ENCODE data around the gene RPS19BP1. TPM values are rescaled to one million over a fixed set of nuclear protein-coding genes. Genes with fewer than 3 reads are reported as not detected.

RPS19BP1 gene
- total RNA-seq, 1 experiment from 2014 or later: 85.8 TPM

GRCh38 chr22:39487826-39488520 is 44.6 kb downstream of the RPS19BP1 start:
- CTCF ChIA-PET: interaction anchor here (1.0 to 1.7 kb wide), 2 partner anchors 8 to 41 kb away, joined by 4 read pairs; no protein-coding TSS in a partner anchor
- H3K4me3 ChIP-seq (ENCODE audit: low read depth, low read length): no peak overlapping the region
- Mint-ChIP-seq H3K4me3 (ENCODE audit: unreplicated experiment) (no peak overlapping the region), H3K27me3 (ENCODE audit: insufficient read depth, unreplicated experiment) (no peaks in the 10 kb centered on the region), H3K9me3 (ENCODE audit: unreplicated experiment) (no peaks in the 10 kb centered on the region), H3K27ac (ENCODE audit: unreplicated experiment) (no peak overlapping the region), H3K36me3 (ENCODE audit: insufficient read depth, unreplicated experiment) (peaks cover 11% of the 10 kb centered on the region), H3K4me1 (ENCODE audit: low read depth, unreplicated experiment) (peaks cover 4% of the 10 kb centered on the region)
- TF ChIP-seq CTCF (IDR thresholded peaks at IDR 0.05; ENCODE audit: insufficient read depth in 1 of 2, low read depth in 1 of 2, low read length in 1 of 2, severe bottlenecking in 1 of 2, unreplicated experiment in 1 of 2): no peak
- DNase-seq: no peak
- no peaks in the 10 kb centered on the region for H3K9me3 ChIP-seq
- POLR2A ChIA-PET: no interaction called here
- BruUV-seq (replicated peaks): no TSS peak
- H3K4me1 ChIP-seq: peaks cover 10% of the 10 kb centered on the region
- intact Hi-C loops (cut with micrococcal nuclease; ENCODE audit: unreplicated experiment): no loop called here
- H3K36me3 ChIP-seq (ENCODE audit: control insufficient read depth, insufficient read depth, low read length): no peaks in the 10 kb centered on the region
- H3K27me3 ChIP-seq (replicated peaks; ENCODE audit: control insufficient read depth, insufficient read depth, low read length): no peaks in the 10 kb centered on the region

- Mint-ChIP-seq H3K9me3 (ENCODE audit: unreplicated experiment) (no peaks in the 10 kb centered on the region), H3K27ac (ENCODE audit: unreplicated experiment) (no peak overlapping the region), H3K4me3 (ENCODE audit: unreplicated experiment) (no peak overlapping the region), H3K4me1 (ENCODE audit: low read depth, unreplicated experiment) (peaks cover 4% of the 10 kb centered on the region), H3K27me3 (ENCODE audit: insufficient read depth, unreplicated experiment) (no peaks in the 10 kb centered on the region), H3K36me3 (ENCODE audit: insufficient read depth, unreplicated experiment) (peaks cover 11% of the 10 kb centered on the region)
- Histone ChIP-seq H3K36me3 (ENCODE audit: control insufficient read depth, insufficient read depth, low read length) (no peaks in the 10 kb centered on the region), H3K9me3 (no peaks in the 10 kb centered on the region), H3K27me3 (replicated peaks; ENCODE audit: control insufficient read depth, insufficient read depth, low read length) (no peaks in the 10 kb centered on the region), H3K4me1 (peaks cover 10% of the 10 kb centered on the region), H3K4me3 (ENCODE audit: low read depth, low read length) (no peak overlapping the region)
- ChIA-PET CTCF (interaction anchor here (0.9 to 1.7 kb wide), 3 partner anchors 9 to 42 kb away, joined by 3 to 4 read pairs (median 4); partner anchors contain the start of gene ATF4), POLR2A (no interaction called here)
- DNase-seq: no peak
- intact Hi-C loops (cut with micrococcal nuclease; ENCODE audit: unreplicated experiment): no loop called here
- no peak for TF ChIP-seq CTCF (IDR thresholded peaks at IDR 0.05; ENCODE audit: insufficient read depth in 1 of 2, low read depth in 1 of 2, low read length in 1 of 2, severe bottlenecking in 1 of 2, unreplicated experiment in 1 of 2)
- no TSS peak for BruUV-seq (replicated peaks)
These were observed 45.4 kb downstream of the RPS19BP1 start for GRCh38 chr22:39486951-39487825.

- H3K4me1 Mint-ChIP-seq (ENCODE audit: low read depth, unreplicated experiment): peaks cover 5% of the 10 kb centered on the region
These were observed 49.8 kb downstream of the RPS19BP1 start for GRCh38 chr22:39482768-39483167.

More at GRCh38 chr22:39482768-39483167, 49.8 kb downstream of the RPS19BP1 start:
- no peak overlapping the region for H3K4me3 Mint-ChIP-seq (ENCODE audit: unreplicated experiment)
- Histone ChIP-seq H3K9me3 (no peaks in the 10 kb centered on the region), H3K36me3 (ENCODE audit: control insufficient read depth, insufficient read depth, low read length) (no peaks in the 10 kb centered on the region), H3K4me3 (ENCODE audit: low read depth, low read length) (no peak overlapping the region), H3K4me1 (no peaks in the 10 kb centered on the region), H3K27me3 (replicated peaks; ENCODE audit: control insufficient read depth, insufficient read depth, low read length) (no peaks in the 10 kb centered on the region)
- BruUV-seq (replicated peaks): no TSS peak
- no peak overlapping the region for H3K27ac Mint-ChIP-seq (ENCODE audit: unreplicated experiment)
- no peaks in the 10 kb centered on the region for H3K9me3 Mint-ChIP-seq (ENCODE audit: unreplicated experiment)
- TF ChIP-seq CTCF (IDR thresholded peaks at IDR 0.05; ENCODE audit: insufficient read depth in 1 of 2, low read depth in 1 of 2, low read length in 1 of 2, severe bottlenecking in 1 of 2, unreplicated experiment in 1 of 2): no peak
- no peak for DNase-seq
- ChIA-PET CTCF (interaction anchor here (1.5 kb wide), 1 partner anchor 151 kb away, joined by 3 read pairs; no protein-coding TSS in a partner anchor), POLR2A (interaction anchor here (1.0 kb wide), 1 partner anchor 19 kb away, joined by 3 read pairs; the partner anchor contains the start of gene MIEF1)
- H3K27me3 Mint-ChIP-seq (ENCODE audit: insufficient read depth, unreplicated experiment): no peaks in the 10 kb centered on the region
- peaks cover 4% of the 10 kb centered on the region for H3K36me3 Mint-ChIP-seq (ENCODE audit: insufficient read depth, unreplicated experiment)
- intact Hi-C loops (cut with micrococcal nuclease; ENCODE audit: unreplicated experiment): no loop called here
